ENCODE results near the gene MYOD1. TPM values are rescaled to one million over a fixed set of nuclear protein-coding genes. Genes with fewer than 3 reads are reported as not detected.

Gene MYOD1
- total RNA-seq, 1 experiment from 2014 or later: not detected

DNA sequence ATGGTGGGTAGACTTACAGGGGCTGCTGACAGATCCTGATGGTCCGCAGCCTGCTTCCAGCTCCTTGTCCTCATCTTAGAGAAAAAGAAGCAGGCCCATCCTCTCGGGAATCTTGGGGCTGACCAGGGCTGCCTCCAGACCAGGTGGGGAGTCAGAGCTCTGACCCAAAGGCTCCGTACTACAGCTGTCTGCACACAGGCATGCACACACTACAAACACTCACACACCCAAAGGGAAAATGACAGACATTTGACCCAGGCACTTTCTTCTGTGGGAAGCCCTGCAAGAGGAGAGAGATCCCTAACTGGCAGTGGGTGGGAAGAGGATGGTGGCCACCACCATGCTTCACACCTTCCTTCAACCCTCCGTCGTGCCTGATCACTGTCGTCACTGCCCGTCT lies 46.9 kb upstream of the MYOD1 start:
- CTCF ChIA-PET: no interaction called here
- Histone ChIP-seq H3K27me3 (ENCODE audit: insufficient read depth, low read length) (no peaks in the 10 kb centered on the region), H3K9me2 (ENCODE audit: insufficient read depth) (no peaks in the 10 kb centered on the region), H3K9me3 (ENCODE audit: control insufficient read depth in 1 of 2, insufficient read depth in 1 of 2, low read depth in 1 of 2, low read length in 2 of 2) (peaks cover 3 to 5% of the 10 kb centered on the region in 2 experiments; a peak in 1 of 4 replicates), H4K20me1 (ENCODE audit: insufficient read depth) (no peaks in the 10 kb centered on the region), H3K4me2 (ENCODE audit: low read length) (no peak overlapping the region), H3K4me1 (ENCODE audit: control insufficient read depth in 1 of 2, insufficient read depth in 2 of 2, low read length in 2 of 2) (peaks cover 0 to 6% of the 10 kb centered on the region in 2 experiments; a peak in 1 of 4 replicates), H3K27ac (ENCODE audit: low read depth, low read length) (no peak overlapping the region), H2AFZ (ENCODE audit: low read depth, low read length, poor library complexity, severe bottlenecking) (no peak overlapping the region), H3K79me2 (ENCODE audit: insufficient read depth, low read length) (no peaks in the 10 kb centered on the region), H3K9ac (ENCODE audit: low read length) (no peak overlapping the region), H3K36me3 (ENCODE audit: control insufficient read depth in 1 of 2, insufficient read depth in 2 of 2, low read length in 2 of 2) (no peaks in the 10 kb centered on the region), H3K4me3 (replicated peaks in 1 of 2; ENCODE audit: low read depth in 1 of 2, low read length in 2 of 2) (no peak overlapping the region)
- POLR2A ChIA-PET: no interaction called here
- no TSS peak for BruUV-seq (replicated peaks)
- ATAC-seq (no peak), DNase-seq (ENCODE audit: low read depth, low spot score) (no peak)
- intact Hi-C loops (cut with micrococcal nuclease): no loop called here
- RAD21 ChIA-PET (ENCODE audit: low non-redundant PET in 1 of 2, low total read pairs in 2 of 2, uncharacterized antibody in 2 of 2, unreplicated experiment in 2 of 2): no interaction called here
- TF ChIP-seq POLR2A (IDR thresholded peaks at IDR 0.05; ENCODE audit: borderline replicate concordance, extremely low read depth, insufficient read depth, insufficient read length) (no peak), YY1 (IDR thresholded peaks at IDR 0.05; ENCODE audit: extremely low read depth, insufficient replicate concordance, low read depth, low read length) (no peak), RAD21 (IDR thresholded peaks at IDR 0.05; ENCODE audit: low read depth) (no peak), CBX3 (IDR thresholded peaks at IDR 0.05; ENCODE audit: low read depth) (no peak), EZH2phosphoT487 (IDR thresholded peaks at IDR 0.05; ENCODE audit: borderline replicate concordance) (no peak), ELF1 (IDR thresholded peaks at IDR 0.05; ENCODE audit: borderline replicate concordance, low read depth) (no peak), ZNF274 (IDR thresholded peaks at IDR 0.05; ENCODE audit: low read depth, low read length) (no peak), SRF (IDR thresholded peaks at IDR 0.05; ENCODE audit: low read depth) (no peak), JUND (IDR thresholded peaks at IDR 0.05) (no peak), CEBPB (IDR thresholded peaks at IDR 0.05; ENCODE audit: low read depth) (no peak), EGR1 (IDR thresholded peaks at IDR 0.05; ENCODE audit: low read depth) (no peak), SP1 (IDR thresholded peaks at IDR 0.05; ENCODE audit: low read depth) (no peak), EZH2 (IDR thresholded peaks at IDR 0.05) (no peak), ZFX (IDR thresholded peaks at IDR 0.05) (no peak)
- TF ChIP-seq, protein P1, sequence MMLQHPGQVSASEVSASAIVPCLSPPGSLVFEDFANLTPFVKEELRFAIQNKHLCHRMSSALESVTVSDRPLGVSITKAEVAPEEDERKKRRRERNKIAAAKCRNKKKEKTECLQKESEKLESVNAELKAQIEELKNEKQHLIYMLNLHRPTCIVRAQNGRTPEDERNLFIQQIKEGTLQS (IDR thresholded peaks at IDR 0.05): no peak
- TF ChIP-seq, protein P2, sequence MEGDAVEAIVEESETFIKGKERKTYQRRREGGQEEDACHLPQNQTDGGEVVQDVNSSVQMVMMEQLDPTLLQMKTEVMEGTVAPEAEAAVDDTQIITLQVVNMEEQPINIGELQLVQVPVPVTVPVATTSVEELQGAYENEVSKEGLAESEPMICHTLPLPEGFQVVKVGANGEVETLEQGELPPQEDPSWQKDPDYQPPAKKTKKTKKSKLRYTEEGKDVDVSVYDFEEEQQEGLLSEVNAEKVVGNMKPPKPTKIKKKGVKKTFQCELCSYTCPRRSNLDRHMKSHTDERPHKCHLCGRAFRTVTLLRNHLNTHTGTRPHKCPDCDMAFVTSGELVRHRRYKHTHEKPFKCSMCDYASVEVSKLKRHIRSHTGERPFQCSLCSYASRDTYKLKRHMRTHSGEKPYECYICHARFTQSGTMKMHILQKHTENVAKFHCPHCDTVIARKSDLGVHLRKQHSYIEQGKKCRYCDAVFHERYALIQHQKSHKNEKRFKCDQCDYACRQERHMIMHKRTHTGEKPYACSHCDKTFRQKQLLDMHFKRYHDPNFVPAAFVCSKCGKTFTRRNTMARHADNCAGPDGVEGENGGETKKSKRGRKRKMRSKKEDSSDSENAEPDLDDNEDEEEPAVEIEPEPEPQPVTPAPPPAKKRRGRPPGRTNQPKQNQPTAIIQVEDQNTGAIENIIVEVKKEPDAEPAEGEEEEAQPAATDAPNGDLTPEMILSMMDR (IDR thresholded peaks at IDR 0.05 in 2 of 3, conservative IDR thresholded peaks at IDR 0.05 in 1 of 3; ENCODE audit: borderline replicate concordance in 1 of 3, insufficient read depth in 1 of 3, low read depth in 2 of 3, low read length in 2 of 3): no peak
- TF ChIP-seq, protein P3, sequence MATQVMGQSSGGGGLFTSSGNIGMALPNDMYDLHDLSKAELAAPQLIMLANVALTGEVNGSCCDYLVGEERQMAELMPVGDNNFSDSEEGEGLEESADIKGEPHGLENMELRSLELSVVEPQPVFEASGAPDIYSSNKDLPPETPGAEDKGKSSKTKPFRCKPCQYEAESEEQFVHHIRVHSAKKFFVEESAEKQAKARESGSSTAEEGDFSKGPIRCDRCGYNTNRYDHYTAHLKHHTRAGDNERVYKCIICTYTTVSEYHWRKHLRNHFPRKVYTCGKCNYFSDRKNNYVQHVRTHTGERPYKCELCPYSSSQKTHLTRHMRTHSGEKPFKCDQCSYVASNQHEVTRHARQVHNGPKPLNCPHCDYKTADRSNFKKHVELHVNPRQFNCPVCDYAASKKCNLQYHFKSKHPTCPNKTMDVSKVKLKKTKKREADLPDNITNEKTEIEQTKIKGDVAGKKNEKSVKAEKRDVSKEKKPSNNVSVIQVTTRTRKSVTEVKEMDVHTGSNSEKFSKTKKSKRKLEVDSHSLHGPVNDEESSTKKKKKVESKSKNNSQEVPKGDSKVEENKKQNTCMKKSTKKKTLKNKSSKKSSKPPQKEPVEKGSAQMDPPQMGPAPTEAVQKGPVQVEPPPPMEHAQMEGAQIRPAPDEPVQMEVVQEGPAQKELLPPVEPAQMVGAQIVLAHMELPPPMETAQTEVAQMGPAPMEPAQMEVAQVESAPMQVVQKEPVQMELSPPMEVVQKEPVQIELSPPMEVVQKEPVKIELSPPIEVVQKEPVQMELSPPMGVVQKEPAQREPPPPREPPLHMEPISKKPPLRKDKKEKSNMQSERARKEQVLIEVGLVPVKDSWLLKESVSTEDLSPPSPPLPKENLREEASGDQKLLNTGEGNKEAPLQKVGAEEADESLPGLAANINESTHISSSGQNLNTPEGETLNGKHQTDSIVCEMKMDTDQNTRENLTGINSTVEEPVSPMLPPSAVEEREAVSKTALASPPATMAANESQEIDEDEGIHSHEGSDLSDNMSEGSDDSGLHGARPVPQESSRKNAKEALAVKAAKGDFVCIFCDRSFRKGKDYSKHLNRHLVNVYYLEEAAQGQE (IDR thresholded peaks at IDR 0.05; ENCODE audit: low read depth): no peak
